ENCODE measurements around the gene RNF182. TPM values are rescaled to one million over a fixed set of nuclear protein-coding genes. Genes with fewer than 3 reads are reported as not detected.

Gene RNF182
- total RNA-seq, 1 donor from 2014 or later = 15.3 TPM

- H2AFZ ChIP-seq (replicated peaks) = no peak overlapping the region
- H3K4me3 Mint-ChIP-seq = no peak overlapping the region
- peaks cover 40% of the 10 kb centered on the region for H3K4me1 Mint-ChIP-seq
- peaks cover 22% of the 10 kb centered on the region for H3K27me3 ChIP-seq
- H3F3A ChIP-seq (ENCODE audit: low read depth) = peaks cover 29% of the 10 kb centered on the region
- H3K9me3 Mint-ChIP-seq = peaks cover 2% of the 10 kb centered on the region
- H3K4me1 ChIP-seq = peaks cover 48% of the 10 kb centered on the region
- no peak overlapping the region for H3K9ac ChIP-seq
- peaks cover under 1% of the 10 kb centered on the region for H3K27me3 Mint-ChIP-seq (ENCODE audit: insufficient read depth, low read depth)
- DNase-seq (ENCODE audit: low spot score) = no peak
- TF ChIP-seq EZH2phosphoT487 (IDR thresholded peaks at IDR 0.05) (no peak), CTCF (IDR thresholded peaks at IDR 0.05) (no peak), EZH2 (IDR thresholded peaks at IDR 0.05) (no peak)
- H3K27ac Mint-ChIP-seq = no peak overlapping the region
- no peak overlapping the region for H3K27ac ChIP-seq
- H3K9me3 ChIP-seq (ENCODE audit: low read depth) = no peaks in the 10 kb centered on the region
- no peaks in the 10 kb centered on the region for H3K36me3 Mint-ChIP-seq
- H3K79me2 ChIP-seq (ENCODE audit: low read depth) = no peaks in the 10 kb centered on the region
- H3K4me3 ChIP-seq = no peak overlapping the region
- no peaks in the 10 kb centered on the region for H3K36me3 ChIP-seq
- no peak overlapping the region for H3K4me2 ChIP-seq
- peaks cover 4% of the 10 kb centered on the region for H4K20me1 ChIP-seq (ENCODE audit: low read depth)
These were observed 95.8 kb downstream of the RNF182 start for GRCh38 chr6:14020551-14020950.

GRCh38 chr6:14021449-14021848 is 96.7 kb downstream of the RNF182 start:
- Mint-ChIP-seq H3K36me3 (no peaks in the 10 kb centered on the region), H3K4me3 (no peak overlapping the region), H3K4me1 (peaks cover 32% of the 10 kb centered on the region), H3K9me3 (peaks cover 2% of the 10 kb centered on the region), H3K27ac (no peak overlapping the region), H3K27me3 (ENCODE audit: insufficient read depth, low read depth) (no peaks in the 10 kb centered on the region)
- Histone ChIP-seq H3K27me3 (peaks cover 22% of the 10 kb centered on the region), H3K79me2 (ENCODE audit: low read depth) (no peaks in the 10 kb centered on the region), H3K27ac (no peak overlapping the region), H3K9me3 (ENCODE audit: low read depth) (no peaks in the 10 kb centered on the region), H3K4me2 (no peak overlapping the region), H3F3A (ENCODE audit: low read depth) (peaks cover 22% of the 10 kb centered on the region), H3K4me3 (no peak overlapping the region), H3K4me1 (peaks cover 43% of the 10 kb centered on the region), H3K9ac (no peak overlapping the region), H4K20me1 (ENCODE audit: low read depth) (peaks cover 4% of the 10 kb centered on the region), H2AFZ (replicated peaks) (peak overlapping the region; percentile 45), H3K36me3 (no peaks in the 10 kb centered on the region)
- TF ChIP-seq EZH2phosphoT487 (IDR thresholded peaks at IDR 0.05) (no peak), EZH2 (IDR thresholded peaks at IDR 0.05) (no peak), CTCF (IDR thresholded peaks at IDR 0.05) (no peak)
- no peak for DNase-seq (ENCODE audit: low spot score)

- H4K20me1 ChIP-seq (ENCODE audit: low read depth) = no peaks in the 10 kb centered on the region
- no peak overlapping the region for H3K9ac ChIP-seq
- no peak overlapping the region for H2AFZ ChIP-seq (replicated peaks)
- no peaks in the 10 kb centered on the region for H3K9me3 ChIP-seq (ENCODE audit: low read depth)
- no peaks in the 10 kb centered on the region for H3K79me2 ChIP-seq (ENCODE audit: low read depth)
- H3K4me1 ChIP-seq = peaks cover 31% of the 10 kb centered on the region
- Mint-ChIP-seq H3K4me1 (peaks cover 20% of the 10 kb centered on the region), H3K27me3 (ENCODE audit: insufficient read depth, low read depth) (no peaks in the 10 kb centered on the region), H3K9me3 (peaks cover 2% of the 10 kb centered on the region), H3K27ac (no peak overlapping the region), H3K36me3 (no peaks in the 10 kb centered on the region), H3K4me3 (no peak overlapping the region)
- H3F3A ChIP-seq (ENCODE audit: low read depth) = peaks cover 10% of the 10 kb centered on the region
- peaks cover 14% of the 10 kb centered on the region for H3K27me3 ChIP-seq
- H3K4me2 ChIP-seq = no peak overlapping the region
- H3K4me3 ChIP-seq = no peak overlapping the region
- DNase-seq (ENCODE audit: low spot score) = no peak
- no peaks in the 10 kb centered on the region for H3K36me3 ChIP-seq
- H3K27ac ChIP-seq = no peak overlapping the region
- no peak for TF ChIP-seq CTCF (IDR thresholded peaks at IDR 0.05)
- no peak for TF ChIP-seq EZH2phosphoT487 (IDR thresholded peaks at IDR 0.05)
- TF ChIP-seq EZH2 (IDR thresholded peaks at IDR 0.05) = no peak
These were observed 97.9 kb downstream of the RNF182 start for GRCh38 chr6:14022673-14023072.
